Jurkat, Clone E6-1 (cell line): ENCODE results near the gene FAM98A.

Source experiments
- DNase-seq: peaks from one replicate; pipeline ENCODE4 v3.0.0-alpha.2; 2011; ENCODE audit warnings: low read depth, low spot score
- H3K4me3 ChIP-seq: 2 replicates; pipeline ENCODE4 v1.5.1; 2011; ENCODE audit warnings: mild to moderate bottlenecking, low read length, control low read depth, moderate library complexity

The FAM98A gene

DNA sequence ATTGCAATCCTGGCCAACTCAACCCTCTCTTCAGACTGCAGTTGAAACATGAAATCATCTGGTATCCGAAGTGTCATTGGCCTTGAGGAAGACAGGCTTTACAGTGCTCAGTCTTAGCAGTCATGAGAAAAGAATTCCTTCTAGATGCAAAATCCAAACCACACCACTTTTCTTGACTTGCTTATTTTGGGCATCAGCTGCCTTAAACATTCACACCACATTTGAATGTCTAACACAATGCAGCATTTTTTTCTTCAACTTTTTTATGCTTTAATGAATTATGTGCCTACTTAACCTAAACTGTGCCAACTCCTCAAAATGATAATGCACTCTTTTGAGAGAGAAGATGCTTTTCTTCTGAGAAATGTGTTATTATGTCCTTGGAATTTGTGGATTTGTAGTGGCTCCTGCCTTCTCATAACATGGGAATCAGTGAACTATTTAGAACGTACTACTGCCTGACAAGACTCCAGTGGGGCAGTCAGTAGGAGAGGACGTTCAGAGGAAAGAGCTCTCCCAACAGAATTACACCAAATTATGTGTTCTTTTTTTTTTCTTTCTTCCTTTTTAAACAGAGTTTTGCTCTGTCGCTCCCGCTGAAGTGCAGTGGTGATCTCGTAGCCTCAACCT is 3.2 kb upstream of the FAM98A start:
- DNase-seq: no peak
- H3K4me3 ChIP-seq: no peak overlapping the region

DNA sequence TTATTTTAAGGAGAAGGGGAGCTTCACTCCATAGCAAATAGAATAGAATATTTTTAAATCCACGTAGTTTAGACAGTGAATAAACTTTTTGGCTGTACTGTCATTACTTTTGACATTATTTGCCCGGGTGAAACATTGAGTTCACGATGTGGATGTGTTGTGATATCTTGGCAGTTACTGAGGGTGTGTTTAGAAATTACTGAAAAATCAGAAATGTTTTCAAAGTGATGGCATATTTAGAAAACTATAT is 769 bp upstream of the FAM98A start:
- H3K4me3 ChIP-seq: peak overlapping the region; percentile 80
- DNase-seq: no peak

GRCh38 chr2:33598561-33599174 is 431 bp downstream of the FAM98A start:
- no peak for DNase-seq

GRCh38 chr2:33597026-33597425 is 2.1 kb downstream of the FAM98A start:
- H3K4me3 ChIP-seq: no peak overlapping the region
- DNase-seq: no peak

More at GRCh38 chr2:33598561-33599174, 431 bp downstream of the FAM98A start:
- peak overlapping the region; percentile 80 for H3K4me3 ChIP-seq

- H3K4me3 ChIP-seq: no peak overlapping the region
- no peak for DNase-seq
Observed at GRCh38 chr2:33595385-33595784, 3.7 kb downstream of the FAM98A start.

GRCh38 chr2:33589444-33589843 is 9.7 kb downstream of the FAM98A start:
- no peak overlapping the region for H3K4me3 ChIP-seq
- DNase-seq: no peak

DNA sequence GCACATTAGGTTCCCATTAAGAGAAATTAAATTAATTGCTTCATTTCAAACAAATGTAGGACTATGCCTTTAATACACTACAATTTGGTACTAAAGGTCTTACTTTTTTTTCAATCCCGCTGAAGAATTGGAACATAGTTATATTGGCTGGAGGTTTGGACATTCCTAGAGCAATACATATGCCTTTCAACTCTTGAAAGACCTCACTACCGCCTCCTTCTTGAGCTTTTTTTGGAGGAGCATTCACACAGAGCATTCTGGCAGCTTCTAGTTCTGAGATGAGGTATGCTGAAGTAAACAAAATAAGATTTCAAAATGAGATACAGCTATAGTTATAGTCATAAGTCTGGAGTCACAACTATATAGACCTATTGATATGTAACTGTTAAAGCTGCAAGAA is 10.9 kb downstream of the FAM98A start:
- H3K4me3 ChIP-seq: no peak overlapping the region
- no peak for DNase-seq

GRCh38 chr2:33586766-33587165 is 12.3 kb downstream of the FAM98A start:
- no peak for DNase-seq
- H3K4me3 ChIP-seq: no peak overlapping the region

GRCh38 chr2:33583194-33583938 is 15.7 kb downstream of the FAM98A start:
- DNase-seq: no peak
- no peak overlapping the region for H3K4me3 ChIP-seq

GRCh38 chr2:33581872-33582271 is 17.2 kb downstream of the FAM98A start:
- no peak for DNase-seq

GRCh38 chr2:33579227-33579626 is 19.9 kb downstream of the FAM98A start:
- no peak overlapping the region for H3K4me3 ChIP-seq

More at GRCh38 chr2:33581872-33582271, 17.2 kb downstream of the FAM98A start:
- H3K4me3 ChIP-seq: no peak overlapping the region

GRCh38 chr2:33577668-33578067 is 21.4 kb downstream of the FAM98A start:
- DNase-seq: no peak
- H3K4me3 ChIP-seq: no peak overlapping the region

More at GRCh38 chr2:33579227-33579626, 19.9 kb downstream of the FAM98A start:
- DNase-seq: no peak

DNA sequence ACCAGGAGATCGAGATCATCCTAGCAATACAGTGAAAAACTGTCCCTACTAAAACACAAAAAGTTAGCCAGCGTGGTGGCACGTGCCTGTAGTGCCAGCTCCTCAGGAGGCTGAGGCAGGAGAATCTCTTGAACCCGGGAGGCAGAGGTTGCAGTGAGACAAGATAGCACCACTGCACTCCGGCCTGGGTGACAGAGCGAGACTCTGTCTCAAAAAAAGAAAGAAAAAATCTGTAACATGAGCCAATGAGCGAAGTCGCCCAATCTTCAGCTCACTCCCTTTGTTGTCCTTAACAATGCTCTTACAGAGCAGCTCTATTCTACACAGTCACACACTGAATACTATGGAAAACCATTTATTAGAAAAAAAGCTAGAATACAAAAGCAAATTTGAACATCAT is 22.0 kb downstream of the FAM98A start:
- no peak for DNase-seq
- H3K4me3 ChIP-seq: no peak overlapping the region

GRCh38 chr2:33573657-33574056 is 25.4 kb downstream of the FAM98A start:
- no peak for DNase-seq
- no peak overlapping the region for H3K4me3 ChIP-seq

DNA sequence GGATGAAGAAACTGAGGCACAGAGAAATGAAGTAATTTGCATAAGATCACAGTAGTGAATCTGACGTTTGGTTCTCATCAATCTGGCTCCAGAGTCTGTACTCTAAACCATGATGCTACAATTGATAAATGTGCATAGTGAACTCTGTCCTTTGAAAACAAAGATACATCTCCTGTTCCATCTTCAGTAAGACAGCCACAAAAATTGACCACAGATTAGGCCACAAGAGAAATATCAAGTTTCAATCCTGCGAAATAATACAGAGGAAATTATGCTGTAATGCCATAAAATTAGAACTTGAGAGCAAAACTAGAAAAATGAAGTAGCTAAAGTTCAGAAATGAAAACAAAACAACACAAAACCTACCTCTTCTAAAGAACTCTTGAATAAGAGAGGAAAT is 28.4 kb downstream of the FAM98A start:
- DNase-seq: no peak
- H3K4me3 ChIP-seq: no peak overlapping the region

DNA sequence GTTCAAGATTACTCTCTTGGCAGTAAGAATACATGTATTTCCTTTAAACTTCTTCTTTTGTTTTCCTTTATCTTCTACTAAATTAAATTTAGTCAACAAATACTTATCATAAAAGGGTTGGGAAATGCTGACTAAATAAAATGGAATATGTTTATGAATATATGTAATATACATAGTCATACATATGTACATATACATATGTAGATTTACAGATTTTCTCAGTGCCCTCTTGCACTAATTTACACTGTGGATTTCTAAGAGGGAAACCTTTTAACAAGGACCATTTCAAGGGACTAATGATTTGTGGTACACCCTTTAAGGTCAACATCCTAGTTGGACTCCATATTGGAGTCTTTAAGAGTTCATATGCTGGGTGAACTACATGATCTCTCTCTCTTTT is 37.2 kb downstream of the FAM98A start:
- H3K4me3 ChIP-seq: no peak overlapping the region
- no peak for DNase-seq

- no peak overlapping the region for H3K4me3 ChIP-seq
- no peak for DNase-seq
Observed at GRCh38 chr2:33560017-33560416, 39.1 kb downstream of the FAM98A start.

- H3K4me3 ChIP-seq: no peak overlapping the region
- no peak for DNase-seq
Observed at GRCh38 chr2:33559328-33559727, 39.8 kb downstream of the FAM98A start.

- DNase-seq: no peak
Observed at GRCh38 chr2:33555681-33556080, 43.4 kb downstream of the FAM98A start.

DNA sequence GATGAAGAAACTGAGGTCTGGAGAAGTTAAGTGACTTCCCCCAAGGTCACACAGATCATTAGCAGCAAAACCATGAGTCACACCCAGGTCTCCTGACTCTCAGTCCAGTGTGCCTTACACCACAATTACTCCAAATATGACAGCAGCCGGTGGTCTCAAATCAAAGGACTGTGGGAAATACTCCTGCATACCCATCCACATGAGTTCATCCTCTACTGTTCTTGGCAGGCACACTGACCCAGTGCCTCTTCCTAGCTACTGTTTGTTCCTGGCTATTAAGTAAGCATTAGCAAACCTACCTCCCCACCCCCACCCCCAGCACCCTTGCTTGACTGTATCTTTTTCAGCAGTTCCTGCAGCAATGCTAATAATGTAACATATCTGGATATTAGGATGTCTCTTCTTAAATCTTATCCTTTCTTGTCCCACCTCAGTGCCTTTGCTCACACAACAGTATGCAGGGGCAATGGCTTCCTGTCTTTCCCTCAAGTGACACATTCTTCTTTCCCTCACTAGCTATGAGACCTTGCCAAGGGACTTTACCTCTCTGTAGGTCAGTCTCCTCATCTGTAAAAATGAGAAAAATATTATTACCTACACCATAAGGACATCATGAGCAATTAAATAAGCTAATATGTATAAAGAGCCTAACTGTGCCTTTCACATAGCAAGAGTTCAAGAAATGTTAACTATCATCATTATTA is 46.2 kb downstream of the FAM98A start:
- DNase-seq: no peak
- no peak overlapping the region for H3K4me3 ChIP-seq

More at GRCh38 chr2:33555681-33556080, 43.4 kb downstream of the FAM98A start:
- no peak overlapping the region for H3K4me3 ChIP-seq
